ENCODE data around the gene SIN3A. TPM values are rescaled to one million over a fixed set of nuclear protein-coding genes. Genes with fewer than 3 reads are reported as not detected.
A peak's percentile ranks its signal among the peaks of the same experiment; 100 is the strongest.

SIN3A gene
- total RNA-seq, 5 donors from 2014 or later (not counting 1 experiment from before 2014, with no cell fraction given), result 117 to 137 (median 136) TPM

GRCh38 chr15:75355369-75355768 lies 96.1 kb downstream of the SIN3A start:
- DNase-seq (no peak), ATAC-seq (replicated peaks in 1 of 4) (no peak)
- 94% methylated on average over 2 of the region's 4 CpGs for WGBS (ENCODE audit: insufficient coverage)
- H3K27me3 Mint-ChIP-seq, result no peaks in the 10 kb centered on the region
- Histone ChIP-seq H3K27me3 (replicated peaks in 1 of 2; ENCODE audit: control insufficient read depth in 2 of 2, extremely low read depth in 1 of 2, insufficient read depth in 2 of 2, low read length in 1 of 2) (no peaks in the 10 kb centered on the region), H3K4me1 (ENCODE audit: control insufficient read depth in 1 of 2, extremely low read depth in 1 of 2, insufficient read depth in 2 of 2, low read length in 2 of 2) (peaks cover 0 to 6% of the 10 kb centered on the region in 2 experiments), H3K4me3 (ENCODE audit: control insufficient read depth in 1 of 2, extremely low read depth in 1 of 2, low read length in 1 of 2) (no peak overlapping the region), H3K27ac (ENCODE audit: low read length) (no peak overlapping the region), H3K9me3 (no peaks in the 10 kb centered on the region), H3K36me3 (ENCODE audit: control insufficient read depth in 2 of 2, extremely low read depth in 1 of 2, insufficient read depth in 1 of 2, low read length in 1 of 2) (peaks cover 23 to 32% of the 10 kb centered on the region in 2 donors)
- peaks cover 0 to 3% (median 0%) of the 10 kb centered on the region in 3 donors for H3K9me3 Mint-ChIP-seq
- CTCF ChIA-PET, result no interaction called here
- H3K36me3 Mint-ChIP-seq, result peaks cover 8% of the 10 kb centered on the region
- no peak overlapping the region for H3K4me3 Mint-ChIP-seq
- H3K27ac Mint-ChIP-seq, result no peak overlapping the region
- POLR2A ChIA-PET, result no interaction called here
- H3K4me1 Mint-ChIP-seq, result peaks cover 5 to 8% (median 6%) of the 10 kb centered on the region in 3 donors

- no peaks in the 10 kb centered on the region for H3K27me3 Mint-ChIP-seq
- CTCF ChIA-PET, result interaction anchor here in 1 of 2 donors (1.2 kb wide), 1 partner anchor 13 kb away, joined by 4 read pairs; no protein-coding TSS in a partner anchor
- 100% methylated on average over 1 of the region's 7 CpGs for WGBS (ENCODE audit: insufficient coverage)
- Histone ChIP-seq H3K27ac (ENCODE audit: low read length) (no peak overlapping the region), H3K4me3 (ENCODE audit: control insufficient read depth in 1 of 2, extremely low read depth in 1 of 2, low read length in 1 of 2) (no peak overlapping the region), H3K27me3 (replicated peaks in 1 of 2; ENCODE audit: control insufficient read depth in 2 of 2, extremely low read depth in 1 of 2, insufficient read depth in 2 of 2, low read length in 1 of 2) (no peaks in the 10 kb centered on the region), H3K36me3 (ENCODE audit: control insufficient read depth in 2 of 2, extremely low read depth in 1 of 2, insufficient read depth in 1 of 2, low read length in 1 of 2) (peaks cover 18 to 25% of the 10 kb centered on the region in 2 donors), H3K9me3 (no peaks in the 10 kb centered on the region), H3K4me1 (ENCODE audit: control insufficient read depth in 1 of 2, extremely low read depth in 1 of 2, insufficient read depth in 2 of 2, low read length in 2 of 2) (peaks cover 0 to 16% of the 10 kb centered on the region in 2 experiments)
- peaks cover 13% of the 10 kb centered on the region for H3K36me3 Mint-ChIP-seq
- peaks cover 14 to 17% (median 15%) of the 10 kb centered on the region in 3 donors for H3K4me1 Mint-ChIP-seq
- no peak overlapping the region for H3K4me3 Mint-ChIP-seq
- ATAC-seq (replicated peaks in 1 of 4) (no peak), DNase-seq (no peak)
- H3K9me3 Mint-ChIP-seq, result peaks cover 5 to 12% (median 7%) of the 10 kb centered on the region in 3 donors
- POLR2A ChIA-PET, result no interaction called here
- no peak overlapping the region for H3K27ac Mint-ChIP-seq
Measured at GRCh38 chr15:75354454-75354853, 97.0 kb downstream of the SIN3A start.

DNA sequence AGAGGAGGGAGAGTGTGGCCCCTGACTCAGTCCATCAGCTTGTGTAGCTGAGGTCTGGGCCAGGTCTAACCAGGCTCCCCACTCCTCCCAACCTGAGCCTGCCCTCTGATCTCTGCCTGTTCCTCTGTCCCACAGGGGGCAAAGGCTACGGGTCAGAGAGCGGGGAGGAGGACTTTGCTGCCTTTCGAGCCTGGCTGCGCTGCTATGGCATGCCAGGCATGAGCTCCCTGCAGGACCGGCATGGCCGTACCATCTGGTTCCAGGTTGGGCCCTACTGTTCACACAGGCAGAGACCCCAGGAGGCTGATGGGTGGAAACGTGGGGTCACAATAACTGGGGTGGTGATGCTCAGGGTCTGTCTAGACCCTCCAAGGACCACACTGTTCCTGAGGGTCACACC lies 97.9 kb downstream of the SIN3A start:
- Mint-ChIP-seq H3K4me1 (peaks cover 16 to 26% (median 22%) of the 10 kb centered on the region in 3 donors), H3K27ac (no peak overlapping the region), H3K9me3 (peaks cover 5 to 12% (median 7%) of the 10 kb centered on the region in 3 donors), H3K4me3 (no peak overlapping the region), H3K36me3 (peaks cover 13% of the 10 kb centered on the region), H3K27me3 (no peaks in the 10 kb centered on the region)
- Histone ChIP-seq H3K4me3 (ENCODE audit: control insufficient read depth in 1 of 2, extremely low read depth in 1 of 2, low read length in 1 of 2) (no peak overlapping the region), H3K27ac (ENCODE audit: low read length) (no peak overlapping the region), H3K27me3 (replicated peaks in 1 of 2; ENCODE audit: control insufficient read depth in 2 of 2, extremely low read depth in 1 of 2, insufficient read depth in 2 of 2, low read length in 1 of 2) (no peaks in the 10 kb centered on the region), H3K4me1 (ENCODE audit: control insufficient read depth in 1 of 2, extremely low read depth in 1 of 2, insufficient read depth in 2 of 2, low read length in 2 of 2) (peaks cover 2 to 24% of the 10 kb centered on the region in 2 experiments), H3K9me3 (no peaks in the 10 kb centered on the region), H3K36me3 (ENCODE audit: control insufficient read depth in 2 of 2, extremely low read depth in 1 of 2, insufficient read depth in 1 of 2, low read length in 1 of 2) (peaks cover 13 to 16% of the 10 kb centered on the region in 2 donors)
- WGBS (ENCODE audit: insufficient coverage), result 98% methylated on average over 5 of the region's 7 CpGs
- ATAC-seq (replicated peaks in 1 of 4) (no peak), DNase-seq (no peak)
- ChIA-PET CTCF (interaction anchor here in 1 of 2 donors (1.1 to 1.2 kb wide), 2 partner anchors 14 to 316 kb away, joined by 3 to 4 read pairs; no protein-coding TSS in a partner anchor), POLR2A (interaction anchor here in 1 of 2 donors (1.0 kb wide), 1 partner anchor 15 kb away, joined by 4 read pairs; the partner anchor contains the start of gene MAN2C1)

DNA sequence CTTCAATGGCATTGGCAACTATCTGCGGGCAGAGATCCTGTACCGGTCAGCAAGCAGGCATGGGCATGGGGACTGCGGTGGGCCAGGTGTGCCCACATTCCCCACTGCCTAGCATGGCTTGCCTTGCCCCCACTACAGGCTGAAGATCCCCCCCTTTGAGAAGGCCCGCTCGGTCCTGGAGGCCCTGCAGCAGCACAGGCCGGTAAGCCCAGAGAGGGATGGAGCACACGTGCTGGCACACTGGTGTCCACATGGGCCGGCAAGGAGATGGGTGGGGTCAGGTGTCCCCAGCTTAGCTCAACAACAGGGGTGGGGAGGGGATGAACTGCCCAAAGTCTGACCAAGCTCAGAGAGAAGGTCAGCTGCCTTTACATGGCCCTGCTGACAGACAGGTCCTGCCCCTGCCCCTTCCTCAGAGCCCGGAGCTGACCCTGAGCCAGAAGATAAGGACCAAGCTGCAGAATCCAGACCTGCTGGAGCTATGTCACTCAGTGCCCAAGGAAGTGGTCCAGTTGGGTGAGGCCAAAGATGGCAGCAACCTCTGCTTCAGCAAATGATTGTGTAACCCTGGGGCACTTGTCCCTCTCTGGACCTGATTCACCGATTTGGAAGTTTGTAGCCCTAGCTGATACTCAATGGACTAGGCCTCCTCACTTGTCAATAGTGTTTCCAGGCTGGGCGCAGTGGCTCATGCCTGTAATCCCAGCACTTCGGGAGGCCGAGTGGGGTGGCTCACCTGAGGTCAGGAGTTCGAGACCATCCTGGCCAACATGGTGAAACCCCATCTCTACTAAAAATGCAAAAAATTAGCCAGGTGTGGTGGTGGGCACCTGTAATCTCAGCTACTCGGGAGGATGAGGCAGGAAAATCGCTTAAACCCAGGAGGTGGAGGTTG lies 99.1 kb downstream of the SIN3A start:
- CTCF ChIA-PET, result interaction anchor here (0.5 to 1.2 kb wide), 3 partner anchors 15 to 315 kb away, joined by 3 to 4 read pairs (median 3); no protein-coding TSS in a partner anchor
- peaks cover 5 to 12% (median 7%) of the 10 kb centered on the region in 3 donors for H3K9me3 Mint-ChIP-seq
- no peak overlapping the region for H3K4me3 ChIP-seq (ENCODE audit: control insufficient read depth in 1 of 2, extremely low read depth in 1 of 2, low read length in 1 of 2)
- H3K36me3 ChIP-seq (ENCODE audit: control insufficient read depth in 2 of 2, extremely low read depth in 1 of 2, insufficient read depth in 1 of 2, low read length in 1 of 2), result peaks cover 10 to 13% of the 10 kb centered on the region in 2 donors
- DNase-seq (no peak), ATAC-seq (replicated peaks in 1 of 4) (no peak)
- 100% methylated on average over 11 of the region's 16 CpGs for WGBS (ENCODE audit: insufficient coverage)
- POLR2A ChIA-PET, result interaction anchor here in 1 of 2 donors (0.6 kb wide), 1 partner anchor 156 kb away, joined by 4 read pairs; no protein-coding TSS in a partner anchor
- H3K36me3 Mint-ChIP-seq, result peaks cover 11% of the 10 kb centered on the region
- H3K27ac ChIP-seq (ENCODE audit: low read length), result no peak overlapping the region
- H3K27ac Mint-ChIP-seq, result no peak overlapping the region
- H3K27me3 ChIP-seq (replicated peaks in 1 of 2; ENCODE audit: control insufficient read depth in 2 of 2, extremely low read depth in 1 of 2, insufficient read depth in 2 of 2, low read length in 1 of 2), result peaks cover 0 to 4% of the 10 kb centered on the region in 2 experiments
- H3K27me3 Mint-ChIP-seq, result no peaks in the 10 kb centered on the region
- H3K4me3 Mint-ChIP-seq, result no peak overlapping the region
- H3K4me1 ChIP-seq (ENCODE audit: control insufficient read depth in 1 of 2, extremely low read depth in 1 of 2, insufficient read depth in 2 of 2, low read length in 2 of 2), result peaks cover 2 to 34% of the 10 kb centered on the region in 2 experiments
- H3K9me3 ChIP-seq, result no peaks in the 10 kb centered on the region
- H3K4me1 Mint-ChIP-seq, result peaks cover 16 to 29% (median 23%) of the 10 kb centered on the region in 3 donors

- Mint-ChIP-seq H3K4me1 (peaks cover 25 to 37% (median 31%) of the 10 kb centered on the region in 3 donors), H3K36me3 (peaks cover 7% of the 10 kb centered on the region), H3K27ac (peak overlapping the region; percentile 94 to 96), H3K4me3 (no peak overlapping the region), H3K9me3 (peaks cover 5 to 12% (median 7%) of the 10 kb centered on the region in 3 donors), H3K27me3 (no peaks in the 10 kb centered on the region)
- no peaks in the 10 kb centered on the region for H3K9me3 ChIP-seq
- POLR2A ChIA-PET, result interaction anchor here in 1 of 2 donors (0.6 to 0.9 kb wide), 2 partner anchors 17 to 142 kb away, joined by 3 read pairs; no protein-coding TSS in a partner anchor
- peaks cover 2 to 47% of the 10 kb centered on the region in 2 experiments for H3K4me1 ChIP-seq (ENCODE audit: control insufficient read depth in 1 of 2, extremely low read depth in 1 of 2, insufficient read depth in 2 of 2, low read length in 2 of 2)
- DNase-seq, result no peak
- CTCF ChIA-PET, result interaction anchor here (0.7 to 1.8 kb wide), 2 partner anchors 17 to 66 kb away, joined by 3 to 6 read pairs; partner anchors contain the start of gene MAN2C1 (in 1 of the 2)
- peaks cover 0 to 6% of the 10 kb centered on the region in 2 donors for H3K36me3 ChIP-seq (ENCODE audit: control insufficient read depth in 2 of 2, extremely low read depth in 1 of 2, insufficient read depth in 1 of 2, low read length in 1 of 2)
- peaks cover 0 to 16% of the 10 kb centered on the region in 2 experiments for H3K27me3 ChIP-seq (replicated peaks in 1 of 2; ENCODE audit: control insufficient read depth in 2 of 2, extremely low read depth in 1 of 2, insufficient read depth in 2 of 2, low read length in 1 of 2)
- no peak overlapping the region for H3K4me3 ChIP-seq (ENCODE audit: control insufficient read depth in 1 of 2, extremely low read depth in 1 of 2, low read length in 1 of 2)
- WGBS (ENCODE audit: insufficient coverage), result 52% methylated on average over 3 of the region's 7 CpGs
- ATAC-seq (replicated peaks in 1 of 4), result no peak
- H3K27ac ChIP-seq (ENCODE audit: low read length), result peak overlapping the region; percentile 85
Measured at GRCh38 chr15:75350601-75351361, 100.7 kb downstream of the SIN3A start.

Measured in T-cell (primary cell).